NCI-H128 (cell line): ENCODE measurements around the gene GINS3.
"Not testable (repeated sequence)": the region's sequence is repeated elsewhere in the genome, so short reads cannot be mapped to it uniquely, and the experiment has no call there.

ENCODE experiments used
- DNase-seq: peaks from one replicate; lab custom pipeline; 2025; ENCODE audit not compliant: unreplicated experiment; lab: John Stamatoyannopoulos, UW

Gene GINS3

GRCh38 chr16:58389724-58390123, 2.5 kb upstream of the GINS3 start:
- DNase-seq, result no peak

GRCh38 chr16:58393138-58393504, 850 bp downstream of the GINS3 start:
- no peak for DNase-seq

- not testable (repeated sequence) for DNase-seq
Measured at GRCh38 chr16:58396897-58397296, 4.6 kb downstream of the GINS3 start.

- DNase-seq, result no peak
Measured at GRCh38 chr16:58399718-58400633, 7.7 kb downstream of the GINS3 start.

- DNase-seq, result not testable (repeated sequence)
Measured at GRCh38 chr16:58401305-58401704, 9.0 kb downstream of the GINS3 start.

- DNase-seq, result no peak
Measured at GRCh38 chr16:58402796-58403195, 10.5 kb downstream of the GINS3 start.

GRCh38 chr16:58409316-58409973, 17.2 kb downstream of the GINS3 start:
- no peak for DNase-seq

- no peak for DNase-seq
Measured at GRCh38 chr16:58411336-58411735, 19.1 kb downstream of the GINS3 start.

GRCh38 chr16:58411736-58412614, 19.7 kb downstream of the GINS3 start:
- DNase-seq, result no peak

GRCh38 chr16:58412615-58412970, 20.3 kb downstream of the GINS3 start:
- DNase-seq, result not testable (repeated sequence)

GRCh38 chr16:58413359-58413758, 21.1 kb downstream of the GINS3 start:
- no peak for DNase-seq

GRCh38 chr16:58415003-58415402, 22.7 kb downstream of the GINS3 start:
- no peak for DNase-seq

- DNase-seq, result not testable (repeated sequence)
Measured at GRCh38 chr16:58415961-58416360, 23.7 kb downstream of the GINS3 start.

- DNase-seq, result no peak
Measured at GRCh38 chr16:58417035-58417434, 24.8 kb downstream of the GINS3 start.

GRCh38 chr16:58417600-58417999, 25.3 kb downstream of the GINS3 start:
- no peak for DNase-seq

GRCh38 chr16:58418026-58418425, 25.8 kb downstream of the GINS3 start:
- no peak for DNase-seq

- DNase-seq, result no peak
Measured at GRCh38 chr16:58418601-58419000, 26.3 kb downstream of the GINS3 start.

- no peak for DNase-seq
Measured at GRCh38 chr16:58419241-58419990, 27.1 kb downstream of the GINS3 start.

- no peak for DNase-seq
Measured at GRCh38 chr16:58421059-58421458, 28.8 kb downstream of the GINS3 start.

GRCh38 chr16:58421529-58421928, 29.3 kb downstream of the GINS3 start:
- DNase-seq, result no peak

- DNase-seq, result no peak
Measured at GRCh38 chr16:58422809-58423208, 30.5 kb downstream of the GINS3 start.
